WTC11 (cell line): ENCODE results near the gene SPEM3. TPM values are rescaled to one million over a fixed set of nuclear protein-coding genes. Genes with fewer than 3 reads are reported as not detected.

Experiments used
- ATAC-seq: fragments of 200-7000 bp; cut with Tn5 transposase; 2 replicates; pipeline ENCODE4 v1.10.0; 2021; ENCODE audit warnings: mild to moderate bottlenecking, moderate library complexity
- CTCF ChIA-PET: fragments of 300-600 bp; sonication (Branson Sonifier 250); formaldehyde crosslinking; loops from one replicate; lab custom pipeline; 2021; ENCODE audit warnings: antibody characterized with exemption; lab: Charles Lee
- POLR2A ChIA-PET: fragments of 350-600 bp; sonication (Branson Sonifier 250); formaldehyde crosslinking; loops from one replicate; lab custom pipeline; 2021; ENCODE audit warnings: antibody characterized with exemption; lab: Charles Lee
- DNase-seq: peaks from one replicate; pipeline ENCODE4 v3.0.0; 2021; ENCODE audit warnings: low spot score
- H3K27ac Mint-ChIP-seq: 2 replicates; pipeline ENCODE4 v1.8.0; 2021; ENCODE audit warnings: mixed read lengths
- H3K27me3 Mint-ChIP-seq: 2 replicates; pipeline ENCODE4 v1.8.0; 2021; ENCODE audit warnings: low read depth, mild to moderate bottlenecking, moderate library complexity, mixed read lengths
- H3K36me3 Mint-ChIP-seq: 2 replicates; pipeline ENCODE4 v1.8.0; 2021; ENCODE audit warnings: mixed read lengths
- H3K4me1 Mint-ChIP-seq: 2 replicates; pipeline ENCODE4 v1.8.0; 2022; ENCODE audit warnings: mixed read lengths
- H3K4me3 Mint-ChIP-seq: 2 replicates; pipeline ENCODE4 v1.8.0; 2021; ENCODE audit warnings: mild to moderate bottlenecking, moderate library complexity, mixed read lengths
- H3K9me3 Mint-ChIP-seq: 2 replicates; pipeline ENCODE4 v1.8.0; 2021; ENCODE audit warnings: mixed read lengths
- ATF6 ChIP-seq: sonication (generic); formaldehyde crosslinking; IDR thresholded peaks from 2 replicates; pipeline ENCODE4 v1.8.1; 2023; ENCODE audit warnings: mild to moderate bottlenecking, missing genetic modification reagents
- CREM ChIP-seq: sonication (generic); formaldehyde crosslinking; IDR thresholded peaks from 2 replicates; pipeline ENCODE4 v1.8.1; 2022; ENCODE audit warnings: mild to moderate bottlenecking, missing genetic modification reagents, moderate library complexity
- CTCF ChIP-seq: fragments of 200-600 bp; IDR thresholded peaks from 2 replicates; pipeline ENCODE4 v1.8.0; 2022; ENCODE audit warnings: antibody characterized with exemption
- ERG ChIP-seq: fragments of 250-450 bp; sonication (Bioruptor Pico); IDR thresholded peaks from 2 replicates; pipeline ENCODE4 v1.8.0; 2021; ENCODE audit warnings: mild to moderate bottlenecking
- ETV6 ChIP-seq: sonication (generic); formaldehyde crosslinking; IDR thresholded peaks from 2 replicates; pipeline ENCODE4 v1.8.1; 2022; ENCODE audit warnings: mild to moderate bottlenecking, missing genetic modification reagents
- GTF2I ChIP-seq: fragments of 250-450 bp; sonication (Bioruptor Pico); conservative IDR thresholded peaks from 2 replicates; pipeline ENCODE4 v1.4.0; 2021; ENCODE audit warnings: mild to moderate bottlenecking
- JAZF1 ChIP-seq: fragments of 250-450 bp; sonication (Bioruptor Pico); IDR thresholded peaks from 2 replicates; pipeline ENCODE4 v1.9.0; 2021; ENCODE audit warnings: moderate library complexity, mild to moderate bottlenecking, inconsistent platforms
- MLX ChIP-seq: sonication (generic); formaldehyde crosslinking; IDR thresholded peaks from 2 replicates; pipeline ENCODE4 v1.8.1; 2023; ENCODE audit warnings: mild to moderate bottlenecking, missing genetic modification reagents, moderate library complexity
- NFATC4 ChIP-seq: fragments of 250-450 bp; sonication (Bioruptor Pico); IDR thresholded peaks from 2 replicates; pipeline ENCODE4 v1.9.0; 2021; ENCODE audit warnings: mild to moderate bottlenecking
- RORB ChIP-seq: fragments of 250-450 bp; sonication (Bioruptor Pico); IDR thresholded peaks from 2 replicates; pipeline ENCODE4 v1.9.0; 2021; ENCODE audit warnings: mild to moderate bottlenecking
- ZBTB21 ChIP-seq: sonication (generic); formaldehyde crosslinking; IDR thresholded peaks from 2 replicates; pipeline ENCODE4 v1.8.1; 2023; ENCODE audit warnings: mild to moderate bottlenecking, missing genetic modification reagents, borderline replicate concordance
- ZNF416 ChIP-seq: fragments of 250-450 bp; sonication (Bioruptor Pico); IDR thresholded peaks from 2 replicates; pipeline ENCODE4 v1.9.0; 2021; ENCODE audit warnings: mild to moderate bottlenecking, inconsistent platforms
- ZNF423 ChIP-seq: fragments of 250-450 bp; sonication (Bioruptor Pico); IDR thresholded peaks from 2 replicates; pipeline ENCODE4 v2.1.2; 2022; ENCODE audit warnings: mild to moderate bottlenecking, moderate library complexity
- ZSCAN18 ChIP-seq: fragments of 250-450 bp; sonication (Bioruptor Pico); IDR thresholded peaks from 2 replicates; pipeline ENCODE4 v2.1.2; 2022; ENCODE audit warnings: mild to moderate bottlenecking, moderate library complexity
- total RNA-seq: library from RNA; stranded (reverse); gene quantifications from 3 replicates; pipeline ENCODE4 v1.2.3, GENCODE V29; 2021

The SPEM3 gene
- total RNA-seq, 1 experiment from 2014 or later = not detected

- H3K9me3 Mint-ChIP-seq = no peaks in the 10 kb centered on the region
Measured at GRCh38 chr17:7396147-7396546, 32.5 kb upstream of the SPEM3 start.

More at GRCh38 chr17:7396147-7396546, 32.5 kb upstream of the SPEM3 start:
- Mint-ChIP-seq H3K4me3 (no peak overlapping the region), H3K27ac (no peak overlapping the region), H3K36me3 (peaks cover 9% of the 10 kb centered on the region), H3K4me1 (peaks cover 7% of the 10 kb centered on the region), H3K27me3 (no peaks in the 10 kb centered on the region; the same call in 1 of the 2 replicates)
- ATAC-seq (no peak), DNase-seq (no peak)
- ChIA-PET POLR2A (no interaction called here), CTCF (interaction anchor here (3.9 to 4.1 kb wide), 2 partner anchors 8 to 45 kb away, joined by 21 to 59 read pairs; partner anchors contain the start of genes FGF11 and TMEM256)
- TF ChIP-seq ETV6 (CRISPR knock-in tag) (no peak), ATF6 (CRISPR knock-in tag) (no peak), ERG (CRISPR knock-in tag) (no peak), NFATC4 (CRISPR knock-in tag) (no peak), ZNF423 (CRISPR knock-in tag) (no peak), MLX (CRISPR knock-in tag) (no peak), RORB (CRISPR knock-in tag) (no peak), ZBTB21 (CRISPR knock-in tag) (no peak), CTCF (no peak), ZSCAN18 (no peak), GTF2I (CRISPR knock-in tag) (no peak), ZNF416 (CRISPR knock-in tag) (no peak), JAZF1 (CRISPR knock-in tag) (no peak), CREM (CRISPR knock-in tag) (no peak)
